ENCODE measurements around the gene CST11.

Gene CST11, protein sequence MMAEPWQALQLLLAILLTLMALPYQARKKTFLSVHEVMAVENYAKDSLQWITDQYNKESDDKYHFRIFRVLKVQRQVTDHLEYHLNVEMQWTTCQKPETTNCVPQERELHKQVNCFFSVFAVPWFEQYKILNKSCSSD

DNA sequence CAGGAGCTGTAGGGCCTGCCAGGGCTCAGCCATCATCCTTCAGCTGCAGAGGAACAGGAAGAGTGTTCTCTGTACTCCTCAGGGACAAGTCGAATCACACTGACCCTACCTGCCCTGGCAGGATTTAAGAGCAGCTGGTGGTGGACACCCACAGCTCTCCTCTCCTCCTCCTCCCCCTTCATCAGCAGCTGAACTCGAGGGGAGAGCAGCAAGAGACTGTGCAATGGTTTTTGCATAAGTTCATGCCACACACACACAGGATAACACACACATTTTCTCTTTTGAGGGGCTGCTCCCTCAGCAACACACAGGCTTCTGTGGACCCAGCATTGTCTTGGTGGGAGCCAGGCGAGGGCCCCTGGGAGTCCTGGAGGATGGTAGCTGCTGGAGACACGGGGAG, at the start of gene CST11:
Gene CST11 (minus strand): TSS at position 101 of the 400 bp plus-strand sequence. CDS start 65 bp downstream, at position 36.
- TF ChIP-seq, protein P1, sequence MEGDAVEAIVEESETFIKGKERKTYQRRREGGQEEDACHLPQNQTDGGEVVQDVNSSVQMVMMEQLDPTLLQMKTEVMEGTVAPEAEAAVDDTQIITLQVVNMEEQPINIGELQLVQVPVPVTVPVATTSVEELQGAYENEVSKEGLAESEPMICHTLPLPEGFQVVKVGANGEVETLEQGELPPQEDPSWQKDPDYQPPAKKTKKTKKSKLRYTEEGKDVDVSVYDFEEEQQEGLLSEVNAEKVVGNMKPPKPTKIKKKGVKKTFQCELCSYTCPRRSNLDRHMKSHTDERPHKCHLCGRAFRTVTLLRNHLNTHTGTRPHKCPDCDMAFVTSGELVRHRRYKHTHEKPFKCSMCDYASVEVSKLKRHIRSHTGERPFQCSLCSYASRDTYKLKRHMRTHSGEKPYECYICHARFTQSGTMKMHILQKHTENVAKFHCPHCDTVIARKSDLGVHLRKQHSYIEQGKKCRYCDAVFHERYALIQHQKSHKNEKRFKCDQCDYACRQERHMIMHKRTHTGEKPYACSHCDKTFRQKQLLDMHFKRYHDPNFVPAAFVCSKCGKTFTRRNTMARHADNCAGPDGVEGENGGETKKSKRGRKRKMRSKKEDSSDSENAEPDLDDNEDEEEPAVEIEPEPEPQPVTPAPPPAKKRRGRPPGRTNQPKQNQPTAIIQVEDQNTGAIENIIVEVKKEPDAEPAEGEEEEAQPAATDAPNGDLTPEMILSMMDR (IDR thresholded peaks at IDR 0.05; ENCODE audit: control insufficient read depth, extremely low read depth, insufficient read depth): no peak
- H3K4me3 ChIP-seq (ENCODE audit: low read depth, low read length): no peak within 1 kb of the TSS
- no peak for DNase-seq (ENCODE audit: low read depth)

DNA sequence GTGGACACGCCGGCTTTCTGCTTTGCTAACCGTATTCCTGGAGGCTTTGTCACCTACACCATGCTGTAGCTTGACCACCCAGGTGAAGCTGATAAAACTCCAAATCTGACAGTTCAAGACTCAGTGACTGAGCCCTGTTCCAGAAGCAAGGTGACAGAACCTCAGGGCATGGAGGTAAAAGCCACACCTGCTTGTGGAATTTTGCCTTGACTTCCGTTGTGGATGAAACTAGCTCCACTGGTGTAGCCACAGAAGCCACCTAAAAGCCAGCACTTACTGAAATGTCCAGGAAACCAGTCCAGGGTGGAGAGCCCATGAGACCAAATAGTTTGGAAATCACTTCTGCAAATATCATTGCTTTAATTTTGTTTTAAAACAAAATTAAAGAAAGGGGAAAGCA, 49.2 kb upstream of the CST11 start:
- TF ChIP-seq, protein P1 (IDR thresholded peaks at IDR 0.05; ENCODE audit: control insufficient read depth, extremely low read depth, insufficient read depth): no peak
- no peak overlapping the region for H3K4me3 ChIP-seq (ENCODE audit: low read depth, low read length)
- DNase-seq (ENCODE audit: low read depth): no peak

- TF ChIP-seq, protein P1 (IDR thresholded peaks at IDR 0.05; ENCODE audit: control insufficient read depth, extremely low read depth, insufficient read depth): no peak
- DNase-seq (ENCODE audit: low read depth): no peak
These were observed 44.9 kb upstream of the CST11 start for GRCh38 chr20:23497536-23497935.

GRCh38 chr20:23493172-23493772, 40.6 kb upstream of the CST11 start:
- DNase-seq (ENCODE audit: low read depth): no peak
- TF ChIP-seq, protein P1 (IDR thresholded peaks at IDR 0.05; ENCODE audit: control insufficient read depth, extremely low read depth, insufficient read depth): no peak
- H3K4me3 ChIP-seq (ENCODE audit: low read depth, low read length): no peak overlapping the region

More at GRCh38 chr20:23497536-23497935, 44.9 kb upstream of the CST11 start:
- H3K4me3 ChIP-seq (ENCODE audit: low read depth, low read length): no peak overlapping the region

- TF ChIP-seq, protein P1 (IDR thresholded peaks at IDR 0.05; ENCODE audit: control insufficient read depth, extremely low read depth, insufficient read depth): no peak
- no peak for DNase-seq (ENCODE audit: low read depth)
- H3K4me3 ChIP-seq (ENCODE audit: low read depth, low read length): no peak overlapping the region
These were observed 39.6 kb upstream of the CST11 start for GRCh38 chr20:23492292-23492691.

DNA sequence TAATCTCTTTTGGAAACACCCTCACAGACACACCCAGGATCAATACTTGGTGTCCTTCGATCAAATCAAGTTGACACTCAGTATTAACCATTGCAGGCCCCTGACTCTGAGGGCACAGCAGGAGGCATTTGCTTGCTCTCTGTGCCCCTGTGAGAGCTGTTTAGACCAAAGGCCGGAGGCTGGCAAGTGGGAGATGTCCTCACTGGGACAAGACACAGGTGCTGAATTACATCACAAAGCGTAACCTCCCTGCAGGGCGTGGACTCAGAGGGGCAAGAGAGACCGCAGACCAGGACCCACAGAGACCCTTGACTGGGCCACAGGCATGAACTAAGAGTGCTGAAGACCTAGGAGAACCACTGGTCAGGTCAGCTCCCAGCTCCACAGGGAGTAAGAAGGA, 38.1 kb upstream of the CST11 start, which contains the start of gene CST8:
Gene CST8 (plus strand): TSS at position 301 of the 400 bp plus-strand sequence. CDS start 551 bp downstream, outside the sequence.
- no peak for DNase-seq (ENCODE audit: low read depth)
- no peak within 1 kb of the TSS for H3K4me3 ChIP-seq (ENCODE audit: low read depth, low read length)
- TF ChIP-seq, protein P1 (IDR thresholded peaks at IDR 0.05; ENCODE audit: control insufficient read depth, extremely low read depth, insufficient read depth): no peak

Measured in LNCaP clone FGC (cell line).